Activated CD4-positive, alpha-beta memory T cell treated with anti-CD3 and anti-CD28 coated beads, Interleukin-2, amount 10 ng/mL, durations not matched to agents 7 days and 5 days (primary cell): ENCODE data around the gene TBC1D9. TPM values are rescaled to one million over a fixed set of nuclear protein-coding genes. Genes with fewer than 3 reads are reported as not detected.

ENCODE experiments used
- CTCF ChIA-PET: fragments of 350-600 bp; sonication (Branson Sonifier 250); formaldehyde crosslinking; loops from one replicate; lab custom pipeline; 2021; ENCODE audit warnings: antibody characterized with exemption, inconsistent platforms; lab: Charles Lee
- POLR2A ChIA-PET: fragments of 350-600 bp; sonication (Branson Sonifier 250); formaldehyde crosslinking; loops from one replicate; lab custom pipeline; 2021; ENCODE audit warnings: antibody characterized with exemption; lab: Charles Lee
- DNase-seq: peaks from one replicate; pipeline ENCODE4 v3.0.0-alpha.2; 2020
- H3K27ac Mint-ChIP-seq: one replicate; pipeline ENCODE4 v1.8.0; 2021; ENCODE audit warnings: mild to moderate bottlenecking, mixed read lengths
- H3K27me3 Mint-ChIP-seq: one replicate; pipeline ENCODE4 v1.8.0; 2021; ENCODE audit warnings: mixed read lengths
- H3K36me3 Mint-ChIP-seq: one replicate; pipeline ENCODE4 v1.8.0; 2021; ENCODE audit warnings: low read depth, mixed read lengths
- H3K4me1 Mint-ChIP-seq: one replicate; pipeline ENCODE4 v1.8.0; 2021; ENCODE audit warnings: mixed read lengths
- H3K4me3 Mint-ChIP-seq: one replicate; pipeline ENCODE4 v1.8.0; 2021; ENCODE audit warnings: mild to moderate bottlenecking, mixed read lengths
- H3K9me3 Mint-ChIP-seq: one replicate; pipeline ENCODE4 v1.8.0; 2021; ENCODE audit warnings: mixed read lengths
- total RNA-seq, 2 experiments: library from RNA; stranded (reverse); gene quantifications; one replicate each; pipeline ENCODE4 v1.2.3, GENCODE V29; 2021

The TBC1D9 gene
- total RNA-seq, 2 experiments from 2014 or later = 0.15 TPM; not detected in 1

- H3K4me1 Mint-ChIP-seq = no peaks in the 10 kb centered on the region
- ChIA-PET POLR2A (no interaction called here), CTCF (no interaction called here)
- H3K27ac Mint-ChIP-seq = no peak overlapping the region
- H3K4me3 Mint-ChIP-seq = no peak overlapping the region
- DNase-seq = no peak
- peaks cover 19% of the 10 kb centered on the region for H3K27me3 Mint-ChIP-seq
- H3K9me3 Mint-ChIP-seq = no peaks in the 10 kb centered on the region
- H3K36me3 Mint-ChIP-seq = no peaks in the 10 kb centered on the region
Observed at GRCh38 chr4:140622333-140622958, 133.7 kb downstream of the TBC1D9 start.

GRCh38 chr4:140621161-140621560 lies 135.0 kb downstream of the TBC1D9 start:
- Mint-ChIP-seq H3K4me3 (no peak overlapping the region), H3K9me3 (no peaks in the 10 kb centered on the region), H3K36me3 (no peaks in the 10 kb centered on the region), H3K27me3 (peaks cover 16% of the 10 kb centered on the region), H3K4me1 (no peaks in the 10 kb centered on the region), H3K27ac (no peak overlapping the region)
- CTCF ChIA-PET = interaction anchor here (2.0 kb wide), 1 partner anchor 261 kb away, joined by 6 read pairs; no protein-coding TSS in a partner anchor
- no peak for DNase-seq
- POLR2A ChIA-PET = interaction anchor here (1.1 kb wide), 1 partner anchor 97 kb away, joined by 4 read pairs; the partner anchor contains the start of gene ELMOD2

- DNase-seq = no peak
- Mint-ChIP-seq H3K36me3 (no peaks in the 10 kb centered on the region), H3K9me3 (no peaks in the 10 kb centered on the region), H3K27me3 (peaks cover 16% of the 10 kb centered on the region), H3K27ac (no peak overlapping the region), H3K4me3 (no peak overlapping the region), H3K4me1 (no peaks in the 10 kb centered on the region)
- POLR2A ChIA-PET = no interaction called here
- CTCF ChIA-PET = no interaction called here
Observed at GRCh38 chr4:140617499-140618248, 138.5 kb downstream of the TBC1D9 start.

GRCh38 chr4:140615451-140615850 lies 140.7 kb downstream of the TBC1D9 start:
- POLR2A ChIA-PET = no interaction called here
- Mint-ChIP-seq H3K4me3 (no peak overlapping the region), H3K4me1 (no peaks in the 10 kb centered on the region), H3K9me3 (no peaks in the 10 kb centered on the region), H3K27ac (no peak overlapping the region), H3K27me3 (peaks cover 16% of the 10 kb centered on the region), H3K36me3 (no peaks in the 10 kb centered on the region)
- no peak for DNase-seq
- CTCF ChIA-PET = interaction anchor here (1.0 kb wide), 1 partner anchor 256 kb away, joined by 3 read pairs; no protein-coding TSS in a partner anchor

GRCh38 chr4:140612357-140612756 lies 143.8 kb downstream of the TBC1D9 start:
- no peak overlapping the region for H3K27ac Mint-ChIP-seq
- ChIA-PET POLR2A (no interaction called here), CTCF (no interaction called here)
- H3K4me1 Mint-ChIP-seq = no peaks in the 10 kb centered on the region
- H3K9me3 Mint-ChIP-seq = no peaks in the 10 kb centered on the region
- peaks cover 8% of the 10 kb centered on the region for H3K27me3 Mint-ChIP-seq
- H3K36me3 Mint-ChIP-seq = no peaks in the 10 kb centered on the region
- DNase-seq = no peak
- no peak overlapping the region for H3K4me3 Mint-ChIP-seq

GRCh38 chr4:140611854-140612253 lies 144.3 kb downstream of the TBC1D9 start:
- H3K27ac Mint-ChIP-seq = no peak overlapping the region
- no peaks in the 10 kb centered on the region for H3K4me1 Mint-ChIP-seq
- no peaks in the 10 kb centered on the region for H3K9me3 Mint-ChIP-seq
- DNase-seq = no peak
- H3K27me3 Mint-ChIP-seq = peaks cover 8% of the 10 kb centered on the region
- no peak overlapping the region for H3K4me3 Mint-ChIP-seq
- ChIA-PET POLR2A (no interaction called here), CTCF (interaction anchor here (4.2 kb wide), 1 partner anchor 252 kb away, joined by 28 read pairs; no protein-coding TSS in a partner anchor)
- no peaks in the 10 kb centered on the region for H3K36me3 Mint-ChIP-seq

- Mint-ChIP-seq H3K36me3 (no peaks in the 10 kb centered on the region), H3K27me3 (peaks cover 8% of the 10 kb centered on the region), H3K4me1 (no peaks in the 10 kb centered on the region), H3K9me3 (no peaks in the 10 kb centered on the region), H3K4me3 (no peak overlapping the region), H3K27ac (no peak overlapping the region)
- ChIA-PET POLR2A (no interaction called here), CTCF (interaction anchor here (0.7 to 4.2 kb wide), 7 partner anchors 9 to 250 kb away, joined by 3 to 28 read pairs (median 4); partner anchors contain the start of genes ELMOD2 and SCOC)
- DNase-seq = no peak
Observed at GRCh38 chr4:140609548-140610425, 146.4 kb downstream of the TBC1D9 start.

- Mint-ChIP-seq H3K4me1 (no peaks in the 10 kb centered on the region), H3K9me3 (no peaks in the 10 kb centered on the region), H3K27ac (no peak overlapping the region), H3K36me3 (no peaks in the 10 kb centered on the region), H3K27me3 (peaks cover 7% of the 10 kb centered on the region), H3K4me3 (no peak overlapping the region)
- CTCF ChIA-PET = interaction anchor here (1.1 to 4.2 kb wide), 3 partner anchors 20 to 248 kb away, joined by 3 to 28 read pairs (median 5); no protein-coding TSS in a partner anchor
- POLR2A ChIA-PET = no interaction called here
- no peak for DNase-seq
Observed at GRCh38 chr4:140607852-140608251, 148.3 kb downstream of the TBC1D9 start.

GRCh38 chr4:140604544-140604943 lies 151.6 kb downstream of the TBC1D9 start:
- CTCF ChIA-PET = no interaction called here
- Mint-ChIP-seq H3K27me3 (peaks cover 10% of the 10 kb centered on the region), H3K4me1 (no peaks in the 10 kb centered on the region), H3K9me3 (no peaks in the 10 kb centered on the region), H3K4me3 (no peak overlapping the region), H3K27ac (no peak overlapping the region), H3K36me3 (no peaks in the 10 kb centered on the region)
- POLR2A ChIA-PET = no interaction called here
- no peak for DNase-seq

- Mint-ChIP-seq H3K27me3 (peaks cover 13% of the 10 kb centered on the region), H3K4me1 (no peaks in the 10 kb centered on the region), H3K36me3 (no peaks in the 10 kb centered on the region), H3K27ac (no peak overlapping the region), H3K9me3 (no peaks in the 10 kb centered on the region), H3K4me3 (no peak overlapping the region)
- ChIA-PET CTCF (no interaction called here), POLR2A (no interaction called here)
- DNase-seq = no peak
Observed at GRCh38 chr4:140603286-140603685, 152.9 kb downstream of the TBC1D9 start.

- H3K9me3 Mint-ChIP-seq = no peaks in the 10 kb centered on the region
- no peak for DNase-seq
- POLR2A ChIA-PET = no interaction called here
- H3K27me3 Mint-ChIP-seq = peaks cover 12% of the 10 kb centered on the region
- no peak overlapping the region for H3K27ac Mint-ChIP-seq
- H3K4me1 Mint-ChIP-seq = no peaks in the 10 kb centered on the region
- CTCF ChIA-PET = no interaction called here
- H3K36me3 Mint-ChIP-seq = no peaks in the 10 kb centered on the region
- no peak overlapping the region for H3K4me3 Mint-ChIP-seq
Observed at GRCh38 chr4:140602714-140603113, 153.5 kb downstream of the TBC1D9 start.

GRCh38 chr4:140600408-140600807 lies 155.8 kb downstream of the TBC1D9 start:
- CTCF ChIA-PET = interaction anchor here (1.6 kb wide), 1 partner anchor 9 kb away, joined by 5 read pairs; no protein-coding TSS in a partner anchor
- Mint-ChIP-seq H3K27ac (no peak overlapping the region), H3K4me1 (no peaks in the 10 kb centered on the region), H3K4me3 (no peak overlapping the region), H3K27me3 (peaks cover 12% of the 10 kb centered on the region), H3K9me3 (no peaks in the 10 kb centered on the region), H3K36me3 (no peaks in the 10 kb centered on the region)
- POLR2A ChIA-PET = no interaction called here
- DNase-seq = no peak

GRCh38 chr4:140595065-140595464 lies 161.1 kb downstream of the TBC1D9 start:
- no peak overlapping the region for H3K27ac Mint-ChIP-seq
- no peaks in the 10 kb centered on the region for H3K36me3 Mint-ChIP-seq
- H3K27me3 Mint-ChIP-seq = peaks cover 29% of the 10 kb centered on the region
- ChIA-PET POLR2A (no interaction called here), CTCF (no interaction called here)
- peaks cover 6% of the 10 kb centered on the region for H3K4me1 Mint-ChIP-seq
- H3K9me3 Mint-ChIP-seq = no peaks in the 10 kb centered on the region
- H3K4me3 Mint-ChIP-seq = no peak overlapping the region
- no peak for DNase-seq
